ENCODE measurements around the gene DYDC1. TPM values are rescaled to one million over a fixed set of nuclear protein-coding genes. Genes with fewer than 3 reads are reported as not detected.

The DYDC1 gene
- not detected in 5 replicates for total RNA-seq (2022; extraction: Qiagen RNA extraction; ENCODE audit: low read depth)

GRCh38 chr10:80356563-80356988, at the start of gene DYDC1, which contains the start of gene DYDC2:
Gene DYDC1, minus strand, starts transcription at chr10:80356755. Its CDS starts 4,154 bp downstream, at chr10:80352601.
Gene DYDC2, plus strand, starts transcription at chr10:80356781. Its CDS starts 5,663 bp downstream, at chr10:80362444.

DNA sequence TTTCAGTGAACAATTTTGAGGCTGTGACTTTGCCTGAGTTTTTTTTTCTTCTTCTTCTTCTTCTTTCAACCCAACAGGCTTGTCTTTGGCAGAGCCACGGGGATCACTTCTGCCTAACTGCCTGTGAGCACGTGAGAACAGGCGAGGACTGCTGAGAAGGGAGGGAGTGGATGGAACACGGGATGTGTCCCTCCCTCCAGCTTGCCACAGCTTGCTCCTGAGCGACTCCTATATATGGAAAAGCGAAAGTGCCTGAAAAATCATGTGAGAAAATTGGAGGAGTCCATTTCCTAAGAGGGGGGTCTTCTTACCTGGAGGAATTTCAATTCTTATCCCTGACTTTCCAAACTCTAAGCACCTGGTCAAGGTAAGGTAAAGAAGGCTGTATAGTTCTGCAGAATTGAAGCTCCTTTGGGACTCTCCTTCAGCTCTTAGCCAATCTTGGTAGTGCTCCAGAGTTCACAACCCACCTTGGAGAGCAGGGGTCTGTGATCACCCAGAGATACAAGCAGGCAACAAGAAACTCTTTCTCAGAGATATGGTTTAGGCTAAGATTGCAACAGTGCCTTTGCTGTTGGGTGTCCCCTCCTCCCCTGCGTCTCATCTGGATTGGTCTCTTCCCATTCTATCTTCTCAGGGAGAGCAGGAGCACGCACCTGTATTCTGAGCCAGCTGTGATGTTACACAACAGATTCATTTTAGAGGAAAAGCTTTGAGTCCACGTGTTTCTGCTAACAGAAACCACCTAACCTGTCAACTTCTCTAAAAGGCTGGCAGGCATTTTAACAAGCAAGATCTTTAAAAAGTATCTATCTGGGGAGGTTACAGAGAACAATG, 66.9 kb downstream of the DYDC1 start, which contains the start of gene MAT1A:
Gene MAT1A (minus strand): TSS at position 208 of the 837 bp plus-strand sequence. CDS start 235 bp downstream, outside the sequence.

Other genes with a start within 250 kb of the DYDC1 start
- not detected in 5 replicates for gene PLAC9, start 224.0 kb downstream of the DYDC1 start, total RNA-seq (2022; extraction: Qiagen RNA extraction; ENCODE audit: low read depth)
- 191 to 224 TPM (median 205 TPM) in 5 replicates for gene ANXA11, start 151.2 kb downstream of the DYDC1 start, total RNA-seq (2022; extraction: Qiagen RNA extraction; ENCODE audit: low read depth)
- 0.05 to 0.15 TPM in 2 of 5 replicates, not detected in the others for gene MAT1A, start 67.1 kb downstream of the DYDC1 start, total RNA-seq (2022; extraction: Qiagen RNA extraction; ENCODE audit: low read depth)
- gene DYDC2, start within 50 bp of the DYDC1 start, total RNA-seq (2022; extraction: Qiagen RNA extraction; ENCODE audit: low read depth): 0.36 TPM in 1 of 5 replicates, not detected in the others
- 41.3 to 61.7 TPM (median 42.7 TPM) in 5 replicates for gene PRXL2A, start 51.8 kb upstream of the DYDC1 start, total RNA-seq (2022; extraction: Qiagen RNA extraction; ENCODE audit: low read depth)
- gene TSPAN14, start 97.6 kb upstream of the DYDC1 start, total RNA-seq (2022; extraction: Qiagen RNA extraction; ENCODE audit: low read depth): 94.6 to 171 TPM (median 161 TPM) in 5 replicates
- gene SH2D4B, start 181.1 kb upstream of the DYDC1 start, total RNA-seq (2022; extraction: Qiagen RNA extraction; ENCODE audit: low read depth): 0.04 TPM in 1 of 5 replicates, not detected in the others